ENCODE measurements around the gene CHGA.

DNA sequence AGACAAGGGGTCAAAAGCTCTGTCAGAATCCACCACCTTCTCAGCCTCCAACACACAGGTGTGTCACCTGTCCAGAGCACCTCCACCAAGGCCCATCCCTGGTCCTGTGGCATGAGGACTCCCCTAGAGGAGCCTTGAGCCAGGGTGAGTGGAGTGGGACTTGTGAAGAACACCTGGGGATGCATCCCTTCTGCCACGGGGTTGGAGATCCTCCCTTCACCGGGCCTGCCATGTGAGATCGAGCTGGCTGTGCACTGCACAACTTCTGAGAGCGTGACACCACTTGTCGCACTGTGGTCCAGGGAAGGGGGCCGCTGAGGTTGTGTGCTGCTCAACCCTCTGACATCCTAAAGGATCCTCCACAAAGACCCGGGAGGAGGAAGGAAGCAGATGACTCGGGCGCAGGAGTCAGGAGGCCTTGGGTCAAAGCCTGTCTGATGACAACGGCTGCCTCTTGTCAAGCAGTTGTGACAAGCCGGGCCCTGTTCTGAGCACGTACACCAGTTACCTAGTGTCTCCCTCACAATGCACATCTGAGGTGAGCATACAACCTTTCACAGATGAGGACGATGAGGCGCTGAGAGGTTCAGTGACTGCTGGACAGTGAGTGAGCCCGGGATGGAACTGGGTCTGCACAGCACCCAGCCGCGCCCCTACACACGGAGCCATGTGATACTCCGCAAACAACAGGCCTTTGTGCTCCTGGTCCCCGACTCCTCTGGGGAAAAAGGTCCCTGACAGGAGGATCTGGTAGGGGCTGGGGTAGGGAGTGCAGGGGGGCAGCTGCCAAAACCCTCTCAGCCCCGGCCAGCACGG lies 35.6 kb downstream of the CHGA start:
- no peak for TF ChIP-seq ZNF451 (CRISPR knock-in tag; IDR thresholded peaks at IDR 0.05)
- no peak for TF ChIP-seq SIN3A (IDR thresholded peaks at IDR 0.05; ENCODE audit: borderline replicate concordance, low read depth, low read length)
